Activated T-helper 17 cell treated with anti-CD3 and anti-CD28 coated beads, Interleukin-2, amount 50 U/mL, for 72 hours (primary cell): Measurements from ENCODE around the gene MTMR6. TPM values are rescaled to one million over a fixed set of nuclear protein-coding genes. Genes with fewer than 3 reads are reported as not detected.

ENCODE experiments used
- ATAC-seq: fragments of 150-1000 bp; cut with Tn5 transposase; replicated peaks from 2 replicates; pipeline ENCODE4 v1.10.0; 2021; ENCODE audit warnings: mild to moderate bottlenecking, moderate library complexity
- H3K27ac Mint-ChIP-seq: one replicate; pipeline ENCODE4 v1.8.0; 2022; ENCODE audit warnings: mixed read lengths
- H3K27me3 Mint-ChIP-seq: one replicate; pipeline ENCODE4 v1.8.0; 2022; ENCODE audit warnings: mixed read lengths
- H3K36me3 Mint-ChIP-seq: one replicate; pipeline ENCODE4 v1.8.0; 2022; ENCODE audit warnings: low read depth, mild to moderate bottlenecking, mixed read lengths
- H3K4me1 Mint-ChIP-seq: one replicate; pipeline ENCODE4 v1.8.0; 2022; ENCODE audit warnings: mixed read lengths
- H3K4me3 Mint-ChIP-seq: one replicate; pipeline ENCODE4 v1.8.0; 2022; ENCODE audit warnings: mild to moderate bottlenecking, mixed read lengths
- H3K9me3 Mint-ChIP-seq: one replicate; pipeline ENCODE4 v1.8.0; 2022; ENCODE audit warnings: mixed read lengths
- total RNA-seq, 2 donors: library from RNA; stranded (reverse); gene quantifications; one replicate each; pipeline ENCODE4 v1.2.3, GENCODE V29; 2022

The MTMR6 gene
- total RNA-seq, 2 donors from 2014 or later = 10.7 to 20.4 TPM

GRCh38 chr13:25217023-25217885 is 70.0 kb downstream of the MTMR6 start:
- peak; percentile 60 for ATAC-seq
- H3K27ac Mint-ChIP-seq = no peak overlapping the region

GRCh38 chr13:25215253-25215575 is 72.1 kb downstream of the MTMR6 start:
- Mint-ChIP-seq H3K27ac (no peak overlapping the region), H3K4me1 (no peaks in the 10 kb centered on the region), H3K9me3 (no peaks in the 10 kb centered on the region), H3K36me3 (no peaks in the 10 kb centered on the region), H3K27me3 (peaks cover 6% of the 10 kb centered on the region), H3K4me3 (no peak overlapping the region)
- no peak for ATAC-seq

More at GRCh38 chr13:25217023-25217885, 70.0 kb downstream of the MTMR6 start:
- no peaks in the 10 kb centered on the region for H3K36me3 Mint-ChIP-seq
- peaks cover 6% of the 10 kb centered on the region for H3K27me3 Mint-ChIP-seq
- no peak overlapping the region for H3K4me3 Mint-ChIP-seq
- no peaks in the 10 kb centered on the region for H3K9me3 Mint-ChIP-seq
- no peaks in the 10 kb centered on the region for H3K4me1 Mint-ChIP-seq

DNA sequence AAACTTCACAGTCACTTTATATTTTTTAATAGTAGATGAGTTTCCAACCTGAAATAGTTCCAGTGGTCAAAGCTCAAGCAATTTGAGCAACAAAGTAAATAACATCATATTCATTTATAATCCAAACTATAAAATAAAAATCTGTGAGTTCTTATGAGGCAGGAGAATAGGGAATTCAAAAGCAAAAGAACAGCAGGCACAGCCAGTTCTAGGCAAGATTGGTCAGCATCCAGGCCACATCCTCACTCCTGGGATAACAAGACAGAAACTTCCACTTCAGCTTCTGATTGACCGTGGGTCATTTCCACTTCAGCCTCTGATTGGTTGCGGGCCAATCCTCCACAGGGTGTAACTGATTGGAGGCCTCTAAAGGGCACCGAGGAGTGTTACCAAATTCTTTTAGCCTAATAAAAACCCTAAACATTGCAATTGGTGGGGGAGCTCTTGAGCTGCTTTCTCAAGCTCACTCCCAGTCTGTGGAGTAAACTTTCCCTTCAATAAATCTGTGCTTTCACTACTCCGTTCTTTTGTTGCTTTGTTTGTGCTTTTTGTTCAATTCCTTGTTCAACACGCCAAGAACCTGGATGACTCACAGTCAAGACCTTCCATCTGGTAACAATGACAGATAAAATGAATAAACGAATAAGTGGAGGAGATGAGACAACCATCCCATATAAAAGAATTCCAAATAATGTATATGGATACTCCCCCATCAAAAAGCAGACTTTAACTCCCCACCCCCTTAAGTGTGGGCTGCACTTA is 72.6 kb downstream of the MTMR6 start:
- no peak for ATAC-seq
- Mint-ChIP-seq H3K27ac (no peak overlapping the region), H3K36me3 (no peaks in the 10 kb centered on the region), H3K9me3 (no peaks in the 10 kb centered on the region), H3K4me3 (no peak overlapping the region), H3K27me3 (peaks cover 6% of the 10 kb centered on the region), H3K4me1 (no peaks in the 10 kb centered on the region)

DNA sequence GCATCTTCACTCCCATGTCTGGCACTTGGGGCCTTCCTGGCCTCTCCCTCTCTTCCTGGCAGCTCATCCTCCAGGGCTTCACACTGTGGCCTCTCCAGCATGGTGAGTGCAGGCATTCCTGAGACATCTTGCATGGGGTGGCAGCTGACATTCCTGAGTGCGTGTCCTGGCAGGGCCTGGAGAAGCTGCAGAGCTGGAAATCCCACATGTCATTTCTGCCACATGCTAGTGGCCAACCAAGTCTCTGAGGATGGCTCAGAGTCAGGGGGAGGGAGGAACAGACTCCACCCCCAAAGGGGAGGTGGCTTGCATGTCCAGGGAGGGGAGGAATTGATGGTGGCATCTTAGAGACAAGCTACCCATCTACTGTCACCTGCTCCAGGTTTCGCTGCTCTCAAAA is 73.6 kb downstream of the MTMR6 start:
- no peaks in the 10 kb centered on the region for H3K4me1 Mint-ChIP-seq
- ATAC-seq = no peak
- H3K36me3 Mint-ChIP-seq = no peaks in the 10 kb centered on the region
- no peaks in the 10 kb centered on the region for H3K9me3 Mint-ChIP-seq
- no peak overlapping the region for H3K4me3 Mint-ChIP-seq
- H3K27ac Mint-ChIP-seq = no peak overlapping the region
- H3K27me3 Mint-ChIP-seq = peaks cover 4% of the 10 kb centered on the region

GRCh38 chr13:25210842-25211569 is 76.3 kb downstream of the MTMR6 start:
- H3K27me3 Mint-ChIP-seq = peaks cover 3% of the 10 kb centered on the region
- H3K27ac Mint-ChIP-seq = no peak overlapping the region
- H3K4me3 Mint-ChIP-seq = no peak overlapping the region
- H3K9me3 Mint-ChIP-seq = no peaks in the 10 kb centered on the region
- H3K4me1 Mint-ChIP-seq = no peaks in the 10 kb centered on the region
- ATAC-seq = no peak
- H3K36me3 Mint-ChIP-seq = no peaks in the 10 kb centered on the region

DNA sequence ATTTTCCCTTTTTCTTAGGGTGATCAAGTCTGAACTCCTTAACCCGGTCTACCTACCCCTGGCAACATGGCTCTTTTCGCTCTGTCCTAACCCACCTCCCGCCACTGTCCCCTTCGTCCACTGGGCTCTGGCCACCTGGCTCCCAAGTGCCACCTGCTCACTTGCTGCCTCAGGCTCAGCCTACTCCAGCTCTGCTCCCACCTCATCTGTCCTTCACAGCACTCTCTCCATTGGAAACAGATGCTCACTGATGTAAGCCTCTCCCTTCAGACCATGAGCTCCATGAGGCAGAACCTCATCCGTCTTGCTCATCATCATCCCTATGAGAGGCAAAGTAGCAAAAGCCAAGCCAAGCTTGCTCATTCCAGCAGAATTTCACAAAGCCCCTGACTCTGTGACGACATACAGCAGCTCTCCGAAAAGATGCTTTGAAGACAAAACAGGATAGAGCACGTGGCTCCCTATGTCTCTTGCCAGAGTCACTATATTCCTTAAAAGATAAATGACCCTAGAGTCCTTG is 79.9 kb downstream of the MTMR6 start:
- Mint-ChIP-seq H3K36me3 (no peaks in the 10 kb centered on the region), H3K9me3 (no peaks in the 10 kb centered on the region), H3K4me1 (no peaks in the 10 kb centered on the region), H3K27me3 (peaks cover 4% of the 10 kb centered on the region), H3K27ac (no peak overlapping the region), H3K4me3 (no peak overlapping the region)
- no peak for ATAC-seq

- Mint-ChIP-seq H3K36me3 (no peaks in the 10 kb centered on the region), H3K27me3 (peaks cover 15% of the 10 kb centered on the region), H3K27ac (no peak overlapping the region), H3K9me3 (no peaks in the 10 kb centered on the region), H3K4me1 (no peaks in the 10 kb centered on the region), H3K4me3 (no peak overlapping the region)
- no peak for ATAC-seq
These were observed 82.4 kb downstream of the MTMR6 start for GRCh38 chr13:25204863-25205262.

DNA sequence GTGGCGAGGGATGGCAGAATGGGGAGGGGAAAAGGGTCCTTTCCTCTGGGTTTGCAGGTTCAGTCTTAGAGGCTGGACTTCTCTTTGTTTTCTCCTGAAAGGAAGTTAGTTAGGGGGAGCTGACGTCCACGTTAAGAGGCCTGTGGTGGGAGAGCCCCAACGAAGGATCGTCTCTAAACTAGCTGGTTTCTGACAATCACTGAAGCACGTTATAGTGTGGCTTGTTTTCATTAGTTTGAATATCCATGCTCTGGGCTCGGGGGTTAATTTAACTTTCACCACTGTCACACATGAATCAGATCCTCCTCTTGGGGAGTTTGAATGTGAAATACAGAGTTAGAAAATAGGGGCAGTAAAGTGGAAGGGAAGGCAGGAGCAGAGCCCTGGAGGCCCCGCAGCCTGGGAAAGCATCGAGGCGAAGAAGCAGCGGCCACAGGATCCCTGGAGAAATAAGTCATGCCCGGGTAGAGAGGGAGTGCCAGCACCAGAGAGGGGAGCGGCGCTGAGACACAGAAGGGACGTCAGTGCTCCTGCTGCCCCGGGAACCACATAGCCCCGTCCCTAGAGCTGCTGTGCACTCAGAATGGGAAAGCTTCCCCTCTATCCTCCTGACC is 84.1 kb downstream of the MTMR6 start:
- no peak overlapping the region for H3K27ac Mint-ChIP-seq
- ATAC-seq = no peak
- H3K4me3 Mint-ChIP-seq = no peak overlapping the region
- no peaks in the 10 kb centered on the region for H3K4me1 Mint-ChIP-seq
- H3K9me3 Mint-ChIP-seq = no peaks in the 10 kb centered on the region
- H3K36me3 Mint-ChIP-seq = no peaks in the 10 kb centered on the region
- H3K27me3 Mint-ChIP-seq = peaks cover 17% of the 10 kb centered on the region

DNA sequence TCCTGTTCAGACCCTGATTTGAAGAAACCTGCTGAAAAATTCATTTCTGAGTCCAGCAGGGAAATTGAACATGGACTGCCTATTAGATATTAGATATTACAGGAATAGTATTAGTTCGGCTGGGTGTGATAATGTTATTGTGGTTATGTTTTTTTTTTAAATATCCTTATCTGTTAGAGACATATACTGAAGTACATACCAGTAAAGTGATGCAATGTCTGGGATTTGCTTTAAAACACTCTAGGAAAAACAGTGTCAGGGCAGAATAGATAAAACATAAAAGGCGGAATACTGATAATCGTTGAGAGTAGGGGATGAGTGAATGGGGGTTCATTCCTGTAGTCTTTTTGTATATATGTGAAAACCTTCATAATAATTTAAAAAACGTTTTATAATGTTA is 86.5 kb downstream of the MTMR6 start:
- Mint-ChIP-seq H3K9me3 (no peaks in the 10 kb centered on the region), H3K36me3 (no peaks in the 10 kb centered on the region), H3K27ac (no peak overlapping the region), H3K4me1 (no peaks in the 10 kb centered on the region), H3K4me3 (no peak overlapping the region), H3K27me3 (peaks cover 28% of the 10 kb centered on the region)
- no peak for ATAC-seq

DNA sequence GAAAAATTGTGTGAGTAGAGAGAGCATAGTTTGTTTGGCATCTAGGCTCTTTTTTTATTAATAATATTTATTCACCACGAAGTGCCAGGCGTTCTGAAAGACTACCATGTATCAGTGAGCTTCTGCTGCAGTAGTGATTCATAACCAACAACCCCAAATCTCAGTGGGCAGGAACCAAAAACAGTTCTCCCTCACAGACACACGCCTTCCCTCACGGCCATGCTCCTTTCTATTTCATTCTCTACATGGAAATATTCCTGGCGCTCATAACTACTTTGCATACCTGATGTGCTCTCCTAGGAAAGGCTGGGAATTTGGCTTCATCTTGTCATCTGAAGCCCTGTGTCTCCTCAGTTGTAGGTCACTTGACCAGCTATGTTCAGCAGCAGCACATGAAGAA is 88.6 kb downstream of the MTMR6 start:
- H3K27me3 Mint-ChIP-seq = peaks cover 28% of the 10 kb centered on the region
- no peak overlapping the region for H3K4me3 Mint-ChIP-seq
- H3K4me1 Mint-ChIP-seq = no peaks in the 10 kb centered on the region
- H3K9me3 Mint-ChIP-seq = no peaks in the 10 kb centered on the region
- H3K36me3 Mint-ChIP-seq = no peaks in the 10 kb centered on the region
- ATAC-seq = no peak
- H3K27ac Mint-ChIP-seq = no peak overlapping the region

- no peak for ATAC-seq
- H3K36me3 Mint-ChIP-seq = no peaks in the 10 kb centered on the region
- no peaks in the 10 kb centered on the region for H3K9me3 Mint-ChIP-seq
- no peaks in the 10 kb centered on the region for H3K4me1 Mint-ChIP-seq
- H3K4me3 Mint-ChIP-seq = no peak overlapping the region
- H3K27me3 Mint-ChIP-seq = peaks cover 32% of the 10 kb centered on the region
- no peak overlapping the region for H3K27ac Mint-ChIP-seq
These were observed 90.3 kb downstream of the MTMR6 start for GRCh38 chr13:25196971-25197370.
